Peyer's patch (tissue), 4 donors: ENCODE data around the gene MACO1. TPM values are rescaled to one million over a fixed set of nuclear protein-coding genes. Genes with fewer than 3 reads are reported as not detected.
A peak's percentile ranks its signal among the peaks of the same experiment; 100 is the strongest.

ENCODE experiments used
- DNase-seq, 3 donors: peaks; one replicate each; pipeline ENCODE4 v3.0.0-alpha.2; 2017 to 2019
- H3K27ac ChIP-seq, 4 donors: fragments of 200-600 bp; sonication (generic); one replicate each; pipeline ENCODE4 v1.5.1; 2016 to 2019
- H3K27me3 ChIP-seq, 2 donors: fragments of 200-600 bp; sonication (generic); one replicate each; pipeline ENCODE4 v1.5.1; 2019
- H3K36me3 ChIP-seq, 3 donors: fragments of 200-600 bp; sonication (generic); one replicate each; pipeline ENCODE4 v1.5.1; 2016 to 2019
- H3K4me1 ChIP-seq, 4 donors: fragments of 200-600 bp; sonication (generic); one replicate each; pipeline ENCODE4 v1.5.1; 2016 to 2019
- H3K4me3 ChIP-seq, 4 donors: fragments of 200-600 bp; sonication (generic); 1 replicate in 3 of 4; 2 replicates in 1 of 4; pipeline ENCODE4 v1.5.1; 2016 to 2019; ENCODE audit warnings: mild to moderate bottlenecking in 1 of 4
- H3K9me3 ChIP-seq, 4 donors: fragments of 200-600 bp; sonication (generic); one replicate each; pipeline ENCODE4 v1.5.1; 2016 to 2019; ENCODE audit warnings: mild to moderate bottlenecking in 1 of 4
- CTCF ChIP-seq, 6 experiments: fragments of 450-650 bp in 4 of 6; fragments of 200-600 bp in 2 of 6; sonication (generic) in 1 of 6; IDR thresholded peaks; one replicate each; pipeline ENCODE4 v1.5.1; 2017 to 2019; ENCODE audit warnings: antibody characterized with exemption in 6 of 6, mild to moderate bottlenecking in 3 of 6, moderate library complexity in 1 of 6
- POLR2A ChIP-seq, 2 donors: fragments of 450-650 bp; IDR thresholded peaks; one replicate each; pipeline ENCODE4 v1.5.1; 2017; ENCODE audit warnings: antibody characterized with exemption in 2 of 2, mild to moderate bottlenecking in 2 of 2, moderate library complexity in 2 of 2
- total RNA-seq, 4 donors: library from RNA; depleted of rRNA; stranded (reverse); fragments of >200 nt; gene quantifications; one replicate each; pipeline ENCODE4 v1.1.0, GENCODE V29; 2016

The MACO1 gene
- total RNA-seq, 4 donors from 2014 or later = 17.7 to 25.6 (median 22.8) TPM

DNA sequence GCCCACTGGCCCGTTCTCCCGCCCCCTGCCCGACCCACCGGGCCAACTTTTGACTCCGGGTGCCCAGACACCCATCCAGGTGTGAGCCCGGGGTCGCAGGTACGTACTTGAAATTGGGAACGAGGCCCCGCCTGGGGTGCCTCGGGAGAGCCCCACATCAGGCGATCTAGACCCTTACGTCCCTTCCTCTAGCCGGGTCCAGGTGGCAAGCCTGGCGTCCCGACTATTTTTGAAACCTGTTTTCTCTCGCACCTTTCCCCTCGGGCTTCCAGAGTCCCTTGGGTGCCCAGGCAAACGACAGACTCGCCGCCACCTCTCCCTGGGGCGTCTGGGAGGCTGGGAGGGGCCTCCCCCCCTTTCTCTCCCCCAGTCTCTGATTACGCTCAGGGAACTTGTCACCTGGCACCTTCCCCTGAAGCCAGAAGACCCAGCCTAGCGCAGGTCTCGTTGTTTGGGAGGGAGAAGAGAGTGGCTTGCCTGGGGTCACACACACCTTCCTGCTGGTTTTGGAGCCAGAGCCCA, 113.6 kb downstream of the MACO1 start:
- Histone ChIP-seq H3K9me3 (no peaks in the 10 kb centered on the region), H3K27me3 (no peaks in the 10 kb centered on the region), H3K36me3 (no peaks in the 10 kb centered on the region), H3K4me3 (peak overlapping the region; percentile 87 to 93 (median 90)), H3K27ac (peak overlapping the region; percentile 82 to 89 (median 85)), H3K4me1 (peaks cover 6 to 38% (median 14%) of the 10 kb centered on the region in 4 donors)
- DNase-seq = no peak
- TF ChIP-seq POLR2A (IDR thresholded peaks at IDR 0.05) (no peak), CTCF (IDR thresholded peaks at IDR 0.05) (no peak)

DNA sequence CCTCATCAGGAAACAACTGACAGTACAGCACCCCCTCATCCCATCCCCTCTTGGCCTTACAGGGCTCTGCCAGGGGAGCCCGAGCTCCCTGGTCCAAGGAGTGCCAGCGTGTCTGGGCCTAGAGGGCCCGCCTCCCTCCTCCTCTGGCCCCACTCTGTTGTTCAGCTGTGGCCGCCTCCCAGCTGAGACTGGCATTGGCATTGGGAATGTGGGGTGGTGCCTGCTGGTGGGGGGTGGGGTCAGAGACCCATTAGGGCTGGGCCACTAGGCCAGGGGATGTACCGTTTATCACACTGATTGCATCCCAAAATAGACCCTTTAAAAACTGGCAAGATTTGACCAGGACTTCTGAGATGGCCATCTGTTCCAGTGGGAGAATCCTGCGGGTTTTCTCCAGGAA, 114.1 kb downstream of the MACO1 start:
- peak in 1 of 3 donors; percentile 63 for DNase-seq
- peaks cover 11 to 44% (median 18%) of the 10 kb centered on the region in 4 donors for H3K4me1 ChIP-seq

DNA sequence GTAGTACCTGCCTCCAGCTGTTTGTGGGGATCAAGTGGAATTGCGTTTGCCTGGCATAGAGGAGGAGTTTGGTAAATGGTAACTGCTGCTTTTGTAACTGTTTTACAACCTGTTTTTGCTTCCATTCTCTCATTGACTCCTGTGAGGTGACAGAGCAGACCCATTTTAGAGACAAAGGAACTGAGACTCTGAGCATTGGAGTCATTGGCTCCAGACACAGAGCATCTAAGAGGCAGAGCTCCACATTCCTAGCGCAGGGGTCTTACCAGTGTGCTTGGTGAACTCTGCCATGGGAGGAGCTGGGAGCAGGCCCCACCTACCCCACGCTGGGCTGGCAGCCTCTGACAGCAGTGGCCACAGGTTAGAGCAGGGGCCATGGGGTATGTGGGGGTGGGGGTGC, 115.1 kb downstream of the MACO1 start:
- H3K4me3 ChIP-seq = no peak overlapping the region
- peaks cover 11 to 52% (median 24%) of the 10 kb centered on the region in 4 donors for H3K4me1 ChIP-seq

More for the DNA sequence above, 114.1 kb downstream of the MACO1 start:
- TF ChIP-seq POLR2A (IDR thresholded peaks at IDR 0.05) (no peak), CTCF (IDR thresholded peaks at IDR 0.05) (no peak)
- peak overlapping the region in 3 of 4 donors; percentile 89 to 93 (median 91) for H3K4me3 ChIP-seq
- no peaks in the 10 kb centered on the region for H3K9me3 ChIP-seq
- no peaks in the 10 kb centered on the region for H3K27me3 ChIP-seq
- H3K36me3 ChIP-seq = no peaks in the 10 kb centered on the region
- H3K27ac ChIP-seq = peak overlapping the region in 1 of 4 donors; percentile 31

DNA sequence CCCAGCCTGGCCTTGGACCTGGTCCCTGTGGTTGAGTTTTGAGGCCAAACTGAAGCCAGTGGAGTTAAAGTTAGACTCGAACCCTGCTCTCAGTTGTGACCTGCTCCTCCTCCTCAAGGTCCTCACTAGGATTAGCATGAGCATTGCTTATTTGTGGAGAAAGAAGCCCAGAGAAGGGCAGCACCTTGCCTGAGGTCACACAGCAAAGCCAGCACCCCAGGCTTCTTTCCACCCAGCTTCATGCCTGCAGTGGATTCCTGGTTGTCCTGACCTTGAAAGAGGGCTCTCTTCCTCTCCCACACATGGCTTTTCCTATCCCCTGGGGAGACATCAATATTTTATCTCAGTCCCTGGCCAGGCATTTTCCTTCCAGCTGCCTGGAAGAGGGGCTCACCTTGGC, 115.5 kb downstream of the MACO1 start:
- no peak for TF ChIP-seq POLR2A (IDR thresholded peaks at IDR 0.05)
- no peak for TF ChIP-seq CTCF (IDR thresholded peaks at IDR 0.05)
- no peaks in the 10 kb centered on the region for H3K27me3 ChIP-seq
- H3K36me3 ChIP-seq = no peaks in the 10 kb centered on the region

More for the DNA sequence above, 115.1 kb downstream of the MACO1 start:
- TF ChIP-seq POLR2A (IDR thresholded peaks at IDR 0.05) = no peak
- TF ChIP-seq CTCF (IDR thresholded peaks at IDR 0.05) = no peak
- H3K9me3 ChIP-seq = no peaks in the 10 kb centered on the region
- no peak overlapping the region for H3K27ac ChIP-seq
- no peak for DNase-seq
- H3K36me3 ChIP-seq = no peaks in the 10 kb centered on the region
- no peaks in the 10 kb centered on the region for H3K27me3 ChIP-seq

GRCh38 chr1:25548601-25549000, 117.9 kb downstream of the MACO1 start:
- Histone ChIP-seq H3K4me1 (peaks cover 11 to 44% (median 25%) of the 10 kb centered on the region in 4 donors), H3K36me3 (no peaks in the 10 kb centered on the region), H3K4me3 (no peak overlapping the region), H3K9me3 (no peaks in the 10 kb centered on the region), H3K27me3 (no peaks in the 10 kb centered on the region), H3K27ac (peak overlapping the region in 3 of 4 donors; percentile 47 to 82 (median 71))
- no peak for DNase-seq
- no peak for TF ChIP-seq CTCF (IDR thresholded peaks at IDR 0.05)
- TF ChIP-seq POLR2A (IDR thresholded peaks at IDR 0.05) = no peak

More for the DNA sequence above, 115.5 kb downstream of the MACO1 start:
- H3K27ac ChIP-seq = no peak overlapping the region
- no peak for DNase-seq
- no peak overlapping the region for H3K4me3 ChIP-seq
- H3K9me3 ChIP-seq = no peaks in the 10 kb centered on the region
- peaks cover 11 to 54% (median 24%) of the 10 kb centered on the region in 4 donors for H3K4me1 ChIP-seq
